PC-3 (cell line): ENCODE data around the gene CCSER2.

Source experiments
- EZH2 ChIP-seq: fragments of 300-600 bp; sonication (generic); IDR thresholded peaks from one replicate; pipeline ENCODE4 v1.6.1; 2017; ENCODE audit warnings: antibody characterized with exemption, mild to moderate bottlenecking, low read length; ENCODE audit not compliant: unreplicated experiment
- EZH2phosphoT487 ChIP-seq: fragments of 300-600 bp; sonication (generic); IDR thresholded peaks from 2 replicates; pipeline ENCODE4 v1.6.1; 2018; ENCODE audit warnings: mild to moderate bottlenecking, antibody characterized with exemption, low read length, borderline replicate concordance
- TF ChIP-seq, protein P1 (sequence below): fragments of 300-600 bp; sonication (generic); conservative IDR thresholded peaks from 2 replicates; pipeline ENCODE4 v1.5.1; 2017; ENCODE audit warnings: antibody characterized with exemption, low read depth, mild to moderate bottlenecking, low read length

DNA sequence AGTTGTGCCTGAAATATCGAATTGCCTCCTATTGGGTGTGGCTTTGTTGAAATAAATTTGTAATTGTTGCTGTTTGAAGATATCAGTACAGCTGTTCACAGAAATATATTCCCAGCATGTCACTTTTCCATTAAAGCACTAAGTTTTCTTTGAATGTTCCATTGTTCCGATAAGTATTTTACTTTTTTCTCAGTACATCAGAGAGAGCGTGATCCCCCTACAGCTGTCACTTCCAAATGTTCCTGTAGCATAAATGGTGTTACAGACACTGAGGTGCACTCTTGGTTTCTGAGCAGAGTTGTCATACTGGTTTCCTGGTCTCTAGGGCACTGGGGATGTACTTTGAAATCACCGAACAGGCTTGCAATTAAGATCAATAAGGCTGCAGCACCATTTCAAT lies 189.2 kb downstream of the CCSER2 start:
- TF ChIP-seq, protein P1, sequence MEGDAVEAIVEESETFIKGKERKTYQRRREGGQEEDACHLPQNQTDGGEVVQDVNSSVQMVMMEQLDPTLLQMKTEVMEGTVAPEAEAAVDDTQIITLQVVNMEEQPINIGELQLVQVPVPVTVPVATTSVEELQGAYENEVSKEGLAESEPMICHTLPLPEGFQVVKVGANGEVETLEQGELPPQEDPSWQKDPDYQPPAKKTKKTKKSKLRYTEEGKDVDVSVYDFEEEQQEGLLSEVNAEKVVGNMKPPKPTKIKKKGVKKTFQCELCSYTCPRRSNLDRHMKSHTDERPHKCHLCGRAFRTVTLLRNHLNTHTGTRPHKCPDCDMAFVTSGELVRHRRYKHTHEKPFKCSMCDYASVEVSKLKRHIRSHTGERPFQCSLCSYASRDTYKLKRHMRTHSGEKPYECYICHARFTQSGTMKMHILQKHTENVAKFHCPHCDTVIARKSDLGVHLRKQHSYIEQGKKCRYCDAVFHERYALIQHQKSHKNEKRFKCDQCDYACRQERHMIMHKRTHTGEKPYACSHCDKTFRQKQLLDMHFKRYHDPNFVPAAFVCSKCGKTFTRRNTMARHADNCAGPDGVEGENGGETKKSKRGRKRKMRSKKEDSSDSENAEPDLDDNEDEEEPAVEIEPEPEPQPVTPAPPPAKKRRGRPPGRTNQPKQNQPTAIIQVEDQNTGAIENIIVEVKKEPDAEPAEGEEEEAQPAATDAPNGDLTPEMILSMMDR, result no peak
- TF ChIP-seq EZH2phosphoT487, result no peak
- no peak for TF ChIP-seq EZH2
